SK-N-SH (cell line): ENCODE results near the gene RNF112. TPM values are rescaled to one million over a fixed set of nuclear protein-coding genes. Genes with fewer than 3 reads are reported as not detected.
"Not testable (repeated sequence)": the region's sequence is repeated elsewhere in the genome, so short reads cannot be mapped to it uniquely, and the experiment has no call there.

ENCODE experiments used
- CTCF ChIA-PET: fragments of 300-600, 350-600 bp; formaldehyde crosslinking; extraction: SDS; loops from one replicate; lab custom pipeline; 2021; lab: Yijun Ruan, JAX
- POLR2A ChIA-PET: fragments of 350-600 bp; sonication (Branson Sonifier 250); formaldehyde crosslinking; extraction: SDS; loops from one replicate; lab custom pipeline; 2020; ENCODE audit warnings: antibody characterized with exemption, inconsistent platforms; lab: Yijun Ruan, JAX
- DNase-seq: peaks from one replicate; pipeline ENCODE4 v3.0.0; 2012
- H2AFZ ChIP-seq: fragments of 200-600 bp; sonication (generic); 2 replicates; pipeline ENCODE4 v1.8.1; 2016; ENCODE audit warnings: antibody characterized with exemption, mild to moderate bottlenecking, low read depth
- H3F3A ChIP-seq: fragments of 200-600 bp; sonication (generic); replicated peaks from 2 replicates; pipeline ENCODE3; 2016; ENCODE audit warnings: antibody characterized with exemption, mild to moderate bottlenecking; ENCODE audit not compliant: insufficient read depth
- H3K27ac ChIP-seq, 2 experiments: fragments of 200-500 bp in 1 of 2; fragments of 200-600 bp in 1 of 2; sonication (Bioruptor generic) in 1 of 2; sonication (generic), shearing (Covaris generic) in 1 of 2; 2 replicates each; pipeline versions ENCODE4 v1.5.1 to v1.6.1; 2014 to 2016; ENCODE audit warnings: low read depth in 2 of 2, inconsistent platforms in 1 of 2, low read length in 1 of 2, mild to moderate bottlenecking in 1 of 2, mixed read lengths in 1 of 2
- H3K27me3 ChIP-seq: fragments of 200-600 bp; sonication (generic), shearing (Covaris generic); 2 replicates; pipeline ENCODE4 v1.6.1; 2016; ENCODE audit warnings: mixed run types; ENCODE audit not compliant: insufficient read depth
- H3K36me3 ChIP-seq, 2 experiments: fragments of 200-500 bp in 1 of 2; fragments of 200-600 bp in 1 of 2; sonication (Bioruptor generic) in 1 of 2; sonication (generic) in 1 of 2; replicated peaks in 1 of 2; 2 replicates each; pipeline versions ENCODE3 to v1.5.1; 2014 to 2016; ENCODE audit warnings: low read length in 1 of 2, mild to moderate bottlenecking in 1 of 2; ENCODE audit not compliant: insufficient read depth in 2 of 2, control insufficient read depth in 1 of 2
- H3K4me1 ChIP-seq, 2 experiments: fragments of 200-500 bp in 1 of 2; fragments of 200-600 bp in 1 of 2; sonication (Bioruptor generic) in 1 of 2; sonication (generic), shearing (Covaris generic) in 1 of 2; 2 replicates each; pipeline versions ENCODE4 v1.5.1 to v1.6.1; 2014 to 2016; ENCODE audit warnings: low read depth in 1 of 2, low read length in 1 of 2, mixed run types in 1 of 2; ENCODE audit not compliant: insufficient read depth in 2 of 2, control insufficient read depth in 1 of 2
- H3K4me2 ChIP-seq: fragments of 200-600 bp; sonication (generic), shearing (Covaris generic); 2 replicates; pipeline ENCODE4 v1.6.1; 2017; ENCODE audit warnings: mixed run types
- H3K4me3 ChIP-seq, 2 experiments: fragments of 200-500 bp in 1 of 2; fragments of 200-600 bp in 1 of 2; sonication (Bioruptor generic) in 1 of 2; sonication (generic), shearing (Covaris generic) in 1 of 2; 2 replicates each; pipeline versions ENCODE4 v1.5.1 to v1.8.1; 2014 to 2016; ENCODE audit warnings: low read depth in 2 of 2, inconsistent platforms in 1 of 2, low read length in 1 of 2, mild to moderate bottlenecking in 1 of 2, mixed read lengths in 1 of 2, moderate library complexity in 1 of 2
- H3K79me2 ChIP-seq: fragments of 200-600 bp; sonication (generic); 2 replicates; pipeline ENCODE4 v1.8.1; 2017; ENCODE audit warnings: mild to moderate bottlenecking; ENCODE audit not compliant: insufficient read depth
- H3K9ac ChIP-seq: fragments of 200-600 bp; sonication (generic); 2 replicates; pipeline ENCODE4 v1.6.1; 2017; ENCODE audit warnings: mixed run types
- H3K9me2 ChIP-seq: fragments of 200-600 bp; sonication (generic); 2 replicates; pipeline ENCODE4 v1.6.1; 2017; ENCODE audit warnings: mixed run types
- H3K9me3 ChIP-seq: fragments of 200-600 bp; sonication (generic); 2 replicates; pipeline ENCODE4 v1.6.1; 2017; ENCODE audit warnings: mixed run types, mild to moderate bottlenecking, moderate library complexity
- H4K20me1 ChIP-seq: fragments of 200-600 bp; sonication (generic); 2 replicates; pipeline ENCODE4 v1.6.1; 2017; ENCODE audit warnings: mild to moderate bottlenecking, mixed run types; ENCODE audit not compliant: insufficient read depth
- CHD2 ChIP-seq: fragments of 150-350 bp; IDR thresholded peaks from 2 replicates; pipeline ENCODE4 v1.6.1; 2018; ENCODE audit warnings: low read length; ENCODE audit not compliant: partially characterized antibody
- EZH2phosphoT487 ChIP-seq: fragments of 200-600 bp; sonication (generic); IDR thresholded peaks from 2 replicates; pipeline ENCODE4 v1.6.1; 2017; ENCODE audit warnings: low read depth, mixed run types, mild to moderate bottlenecking, antibody characterized with exemption, moderate library complexity, borderline replicate concordance
- FOSL2 ChIP-seq: IDR thresholded peaks from 2 replicates; pipeline ENCODE4 v1.4.0; 2012; ENCODE audit warnings: low read depth, mild to moderate bottlenecking, moderate library complexity, borderline replicate concordance
- JUND ChIP-seq: IDR thresholded peaks from 2 replicates; pipeline ENCODE4 v1.4.0; 2012
- MXI1 ChIP-seq: IDR thresholded peaks from 2 replicates; pipeline ENCODE4 v1.6.1; 2012; ENCODE audit warnings: mild to moderate bottlenecking, low read depth, low read length, improper control_type of control experiment
- NFIC ChIP-seq: IDR thresholded peaks from 2 replicates; pipeline ENCODE4 v1.4.0; 2012; ENCODE audit warnings: borderline replicate concordance
- NRF1 ChIP-seq: IDR thresholded peaks from 2 replicates; pipeline ENCODE4 v1.6.1; 2012; ENCODE audit warnings: low read depth, mild to moderate bottlenecking, low read length
- POLR2AphosphoS5 ChIP-seq: IDR thresholded peaks from 2 replicates; pipeline ENCODE4 v1.6.1; 2012; ENCODE audit warnings: low read depth, low read length
- RAD21 ChIP-seq: IDR thresholded peaks from 2 replicates; pipeline ENCODE4 v1.6.1; 2012; ENCODE audit warnings: mild to moderate bottlenecking, low read length
- RFX5 ChIP-seq: IDR thresholded peaks from 2 replicates; pipeline ENCODE4 v1.6.1; 2012; ENCODE audit warnings: mild to moderate bottlenecking, improper control_type of control experiment, low read length
- SMC3 ChIP-seq: IDR thresholded peaks from 2 replicates; pipeline ENCODE4 v1.6.1; 2012; ENCODE audit warnings: low read depth, low read length, improper control_type of control experiment
- TCF12 ChIP-seq: IDR thresholded peaks from 2 replicates; pipeline ENCODE4 v1.4.0; 2012
- WGBS: methylation state at CpG from one replicate; pipeline ENCODE4 v1.1.6; 2017; ENCODE audit warnings: low lambda C conversion rate; 5-methylcytosine and 5-hydroxymethylcytosine counted together
- polyA plus RNA-seq, 3 experiments: library from polyadenylated mRNA; depleted of rRNA; stranded (reverse); fragments of >200 nt; gene quantifications; 2 replicates each; pipeline ENCODE4 v1.2.3, GENCODE V29; 2012
- TF ChIP-seq, protein P1 (sequence below): IDR thresholded peaks from 2 replicates; pipeline ENCODE4 v1.4.0; 2012; ENCODE audit warnings: low read depth, borderline replicate concordance
- TF ChIP-seq, protein P2 (sequence below): fragments of 200-600 bp; sonication (generic); IDR thresholded peaks from 2 replicates; pipeline ENCODE4 v1.6.1; 2017; ENCODE audit warnings: antibody characterized with exemption, mild to moderate bottlenecking, moderate library complexity
- TF ChIP-seq, protein P3 (sequence below): IDR thresholded peaks from 2 replicates; pipeline ENCODE4; 2012
- TF ChIP-seq, protein P4 (sequence below): IDR thresholded peaks from 2 replicates; pipeline ENCODE4 v1.6.1; 2012; ENCODE audit warnings: mild to moderate bottlenecking, low read depth, low read length, moderate library complexity

The RNF112 gene
- polyA plus RNA-seq, 1 of the 3 experiments (the other 2 are of a cell fraction): 22.6 TPM

DNA sequence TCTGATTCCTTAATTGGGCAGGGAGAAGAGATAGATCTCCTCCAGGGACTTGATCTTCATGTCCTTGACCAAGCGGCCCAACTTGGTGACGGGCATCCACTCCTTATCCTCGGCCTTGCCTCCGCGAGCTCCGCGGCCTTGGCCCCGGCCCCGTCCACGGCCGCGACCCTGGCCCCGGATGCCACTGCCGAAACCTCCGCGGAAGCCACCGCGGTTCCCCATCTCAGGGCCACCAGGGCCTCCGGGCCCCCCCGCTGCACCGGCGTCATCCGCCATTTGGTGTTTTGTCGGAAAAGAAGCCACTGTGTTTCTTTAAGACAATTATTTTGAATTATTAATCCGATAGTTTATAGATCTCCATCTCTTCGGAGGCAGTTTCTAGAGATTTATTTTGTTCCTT, 35.5 kb downstream of the RNF112 start:
- H3K27me3 ChIP-seq, H3K79me2 ChIP-seq, H3K36me3 ChIP-seq, H3K4me3 ChIP-seq, H3K9ac ChIP-seq, H3K9me2 ChIP-seq, DNase-seq, H3K9me3 ChIP-seq, H4K20me1 ChIP-seq: not testable (repeated sequence)
- ChIA-PET POLR2A (interaction anchor here (1.4 to 2.4 kb wide), 3 partner anchors 62 to 84 kb away, joined by 3 to 13 read pairs (median 5); partner anchors contain the start of genes B9D1 and MAPK7), CTCF (interaction anchor here (0.6 to 8.0 kb wide), 47 partner anchors 8 to 320 kb away, joined by 3 to 305 read pairs (median 6); partner anchors contain the start of genes B9D1, MAPK7, MFAP4 and RNF112)
- peak overlapping the region; percentile 70 to 82 for H3K27ac ChIP-seq
- H3K4me2 ChIP-seq: 0 out of 2 replicates have a peak overlapping the region, but pooled peaks have one; percentile 38
- H2AFZ ChIP-seq: peak overlapping the region; percentile 79; the same call in 1 of the 2 replicates
- peaks cover 9 to 27% of the 10 kb centered on the region in 2 experiments for H3K4me1 ChIP-seq
- H3F3A ChIP-seq: peaks cover 19% of the 10 kb centered on the region
- WGBS: 85% methylated on average over 13 of the region's 26 CpGs

DNA sequence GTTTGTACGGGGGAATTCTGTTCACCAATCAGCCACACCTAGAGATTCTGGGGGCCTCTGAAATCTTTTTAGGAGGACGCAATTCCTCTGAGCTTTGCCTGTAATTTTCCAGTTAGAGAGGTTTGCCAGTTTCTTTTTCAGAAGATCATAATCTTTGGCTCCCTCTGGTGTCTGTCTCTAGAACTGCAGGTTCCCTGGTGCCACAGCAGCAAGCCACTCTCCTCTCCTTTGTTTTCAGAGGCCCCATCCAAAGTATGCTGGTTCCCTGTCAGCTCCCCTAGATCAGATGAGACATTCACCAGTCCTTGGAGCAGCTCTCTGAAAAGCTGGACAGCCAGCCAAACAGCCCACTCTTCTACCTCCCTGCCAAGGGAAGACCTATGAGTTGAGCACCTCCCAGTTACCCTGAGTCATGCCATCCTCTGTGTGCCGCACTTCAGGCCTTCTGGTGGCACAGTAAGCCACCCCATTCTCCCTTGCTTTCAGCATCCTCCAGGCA, 36.1 kb downstream of the RNF112 start:
- ChIA-PET CTCF (interaction anchor here (0.6 to 8.0 kb wide), 50 partner anchors 8 to 320 kb away, joined by 3 to 305 read pairs (median 5); partner anchors contain the start of genes B9D1, MAPK7, MFAP4 and RNF112), POLR2A (interaction anchor here (1.4 to 2.4 kb wide), 3 partner anchors 62 to 84 kb away, joined by 3 to 13 read pairs (median 5); partner anchors contain the start of genes B9D1 and MAPK7)
- H3K9me2 ChIP-seq: no peaks in the 10 kb centered on the region
- H3K4me1 ChIP-seq: peaks cover 9 to 27% of the 10 kb centered on the region in 2 experiments
- WGBS: 26% methylated on average over 3 of the region's 3 CpGs
- peak overlapping the region; percentile 38; the same call in 1 of the 2 replicates for H3K4me2 ChIP-seq
- H3K27me3 ChIP-seq: no peaks in the 10 kb centered on the region
- H3K36me3 ChIP-seq: peaks cover 0 to 4% of the 10 kb centered on the region in 2 experiments
- H2AFZ ChIP-seq: peak overlapping the region; percentile 79
- peak overlapping the region; percentile 36; the same call in 1 of the 2 replicates for H3K9ac ChIP-seq
- TF ChIP-seq EZH2phosphoT487 (no peak), MXI1 (peak; percentile 27; the same call in 1 of the 2 replicates), POLR2AphosphoS5 (peak; percentile 46; the same call in 1 of the 2 replicates), JUND (no peak), CHD2 (peak; percentile 37), NRF1 (0 out of 2 replicates have a peak, but pooled peaks have one; percentile 15), RFX5 (no peak), RAD21 (peak; percentile 98), TCF12 (peak; percentile 30), NFIC (peak; percentile 52; the same call in 1 of the 2 replicates), SMC3 (peak; percentile 96), FOSL2 (0 out of 2 replicates have a peak, but pooled peaks have one; percentile 16)
- TF ChIP-seq, protein P1, sequence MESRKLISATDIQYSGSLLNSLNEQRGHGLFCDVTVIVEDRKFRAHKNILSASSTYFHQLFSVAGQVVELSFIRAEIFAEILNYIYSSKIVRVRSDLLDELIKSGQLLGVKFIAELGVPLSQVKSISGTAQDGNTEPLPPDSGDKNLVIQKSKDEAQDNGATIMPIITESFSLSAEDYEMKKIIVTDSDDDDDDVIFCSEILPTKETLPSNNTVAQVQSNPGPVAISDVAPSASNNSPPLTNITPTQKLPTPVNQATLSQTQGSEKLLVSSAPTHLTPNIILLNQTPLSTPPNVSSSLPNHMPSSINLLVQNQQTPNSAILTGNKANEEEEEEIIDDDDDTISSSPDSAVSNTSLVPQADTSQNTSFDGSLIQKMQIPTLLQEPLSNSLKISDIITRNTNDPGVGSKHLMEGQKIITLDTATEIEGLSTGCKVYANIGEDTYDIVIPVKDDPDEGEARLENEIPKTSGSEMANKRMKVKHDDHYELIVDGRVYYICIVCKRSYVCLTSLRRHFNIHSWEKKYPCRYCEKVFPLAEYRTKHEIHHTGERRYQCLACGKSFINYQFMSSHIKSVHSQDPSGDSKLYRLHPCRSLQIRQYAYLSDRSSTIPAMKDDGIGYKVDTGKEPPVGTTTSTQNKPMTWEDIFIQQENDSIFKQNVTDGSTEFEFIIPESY: no peak
- TF ChIP-seq, protein P2, sequence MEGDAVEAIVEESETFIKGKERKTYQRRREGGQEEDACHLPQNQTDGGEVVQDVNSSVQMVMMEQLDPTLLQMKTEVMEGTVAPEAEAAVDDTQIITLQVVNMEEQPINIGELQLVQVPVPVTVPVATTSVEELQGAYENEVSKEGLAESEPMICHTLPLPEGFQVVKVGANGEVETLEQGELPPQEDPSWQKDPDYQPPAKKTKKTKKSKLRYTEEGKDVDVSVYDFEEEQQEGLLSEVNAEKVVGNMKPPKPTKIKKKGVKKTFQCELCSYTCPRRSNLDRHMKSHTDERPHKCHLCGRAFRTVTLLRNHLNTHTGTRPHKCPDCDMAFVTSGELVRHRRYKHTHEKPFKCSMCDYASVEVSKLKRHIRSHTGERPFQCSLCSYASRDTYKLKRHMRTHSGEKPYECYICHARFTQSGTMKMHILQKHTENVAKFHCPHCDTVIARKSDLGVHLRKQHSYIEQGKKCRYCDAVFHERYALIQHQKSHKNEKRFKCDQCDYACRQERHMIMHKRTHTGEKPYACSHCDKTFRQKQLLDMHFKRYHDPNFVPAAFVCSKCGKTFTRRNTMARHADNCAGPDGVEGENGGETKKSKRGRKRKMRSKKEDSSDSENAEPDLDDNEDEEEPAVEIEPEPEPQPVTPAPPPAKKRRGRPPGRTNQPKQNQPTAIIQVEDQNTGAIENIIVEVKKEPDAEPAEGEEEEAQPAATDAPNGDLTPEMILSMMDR: peak; percentile 93
- TF ChIP-seq, protein P3, sequence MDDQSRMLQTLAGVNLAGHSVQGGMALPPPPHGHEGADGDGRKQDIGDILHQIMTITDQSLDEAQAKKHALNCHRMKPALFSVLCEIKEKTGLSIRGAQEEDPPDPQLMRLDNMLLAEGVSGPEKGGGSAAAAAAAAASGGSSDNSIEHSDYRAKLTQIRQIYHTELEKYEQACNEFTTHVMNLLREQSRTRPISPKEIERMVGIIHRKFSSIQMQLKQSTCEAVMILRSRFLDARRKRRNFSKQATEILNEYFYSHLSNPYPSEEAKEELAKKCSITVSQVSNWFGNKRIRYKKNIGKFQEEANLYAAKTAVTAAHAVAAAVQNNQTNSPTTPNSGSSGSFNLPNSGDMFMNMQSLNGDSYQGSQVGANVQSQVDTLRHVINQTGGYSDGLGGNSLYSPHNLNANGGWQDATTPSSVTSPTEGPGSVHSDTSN: peak; percentile 16; the same call in 1 of the 2 replicates
- TF ChIP-seq, protein P4, sequence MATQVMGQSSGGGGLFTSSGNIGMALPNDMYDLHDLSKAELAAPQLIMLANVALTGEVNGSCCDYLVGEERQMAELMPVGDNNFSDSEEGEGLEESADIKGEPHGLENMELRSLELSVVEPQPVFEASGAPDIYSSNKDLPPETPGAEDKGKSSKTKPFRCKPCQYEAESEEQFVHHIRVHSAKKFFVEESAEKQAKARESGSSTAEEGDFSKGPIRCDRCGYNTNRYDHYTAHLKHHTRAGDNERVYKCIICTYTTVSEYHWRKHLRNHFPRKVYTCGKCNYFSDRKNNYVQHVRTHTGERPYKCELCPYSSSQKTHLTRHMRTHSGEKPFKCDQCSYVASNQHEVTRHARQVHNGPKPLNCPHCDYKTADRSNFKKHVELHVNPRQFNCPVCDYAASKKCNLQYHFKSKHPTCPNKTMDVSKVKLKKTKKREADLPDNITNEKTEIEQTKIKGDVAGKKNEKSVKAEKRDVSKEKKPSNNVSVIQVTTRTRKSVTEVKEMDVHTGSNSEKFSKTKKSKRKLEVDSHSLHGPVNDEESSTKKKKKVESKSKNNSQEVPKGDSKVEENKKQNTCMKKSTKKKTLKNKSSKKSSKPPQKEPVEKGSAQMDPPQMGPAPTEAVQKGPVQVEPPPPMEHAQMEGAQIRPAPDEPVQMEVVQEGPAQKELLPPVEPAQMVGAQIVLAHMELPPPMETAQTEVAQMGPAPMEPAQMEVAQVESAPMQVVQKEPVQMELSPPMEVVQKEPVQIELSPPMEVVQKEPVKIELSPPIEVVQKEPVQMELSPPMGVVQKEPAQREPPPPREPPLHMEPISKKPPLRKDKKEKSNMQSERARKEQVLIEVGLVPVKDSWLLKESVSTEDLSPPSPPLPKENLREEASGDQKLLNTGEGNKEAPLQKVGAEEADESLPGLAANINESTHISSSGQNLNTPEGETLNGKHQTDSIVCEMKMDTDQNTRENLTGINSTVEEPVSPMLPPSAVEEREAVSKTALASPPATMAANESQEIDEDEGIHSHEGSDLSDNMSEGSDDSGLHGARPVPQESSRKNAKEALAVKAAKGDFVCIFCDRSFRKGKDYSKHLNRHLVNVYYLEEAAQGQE: 0 out of 2 replicates have a peak, but pooled peaks have one; percentile 53
- no peaks in the 10 kb centered on the region for H4K20me1 ChIP-seq
- peak overlapping the region; percentile 70 to 82 for H3K27ac ChIP-seq
- H3F3A ChIP-seq: peaks cover 19% of the 10 kb centered on the region
- DNase-seq: peak; percentile 84
- H3K4me3 ChIP-seq: no peak overlapping the region; a peak in 1 of 4 replicates
- no peaks in the 10 kb centered on the region for H3K79me2 ChIP-seq
- H3K9me3 ChIP-seq: 0 out of 2 replicates have a peak, but pooled peaks cover 5% of the 10 kb centered on the region
